GM19239 (cell line): ENCODE data around the gene CACUL1.
"Not testable (repeated sequence)": the region's sequence is repeated elsewhere in the genome, so short reads cannot be mapped to it uniquely, and the experiment has no call there.

Source experiments
- DNase-seq: peaks from one replicate; pipeline ENCODE4 v3.0.0; 2011; ENCODE audit warnings: low spot score; ENCODE audit not compliant: insufficient read length
- FAIRE-seq: peaks from 2 replicates; lab custom pipeline; 2011; peaks lifted over from hg19 to GRCh38; lab: Jason Lieb, UNC

CACUL1 gene

GRCh38 chr10:118698421-118698820 is 56.3 kb downstream of the CACUL1 start:
- FAIRE-seq, result no peak
- peak; percentile 15 for DNase-seq

DNA sequence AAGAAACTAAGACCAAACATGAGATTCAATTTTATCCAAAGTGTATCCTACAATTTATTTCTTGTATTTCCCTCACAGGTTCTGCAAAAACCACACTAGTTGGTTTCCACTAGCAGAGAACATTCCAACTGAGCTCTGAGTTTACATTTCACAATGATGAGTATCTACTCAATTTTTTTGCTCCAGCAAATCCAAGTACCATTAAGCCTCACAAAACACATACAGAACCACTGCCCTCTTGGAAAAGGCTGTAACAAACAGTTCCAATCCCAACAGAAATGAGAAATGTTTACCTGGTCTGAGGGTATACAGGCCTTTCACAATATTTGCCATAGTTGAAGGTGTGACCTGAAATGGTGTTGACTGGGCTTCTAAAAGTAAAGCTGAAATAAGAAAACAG is 59.9 kb downstream of the CACUL1 start:
- no peak for FAIRE-seq

GRCh38 chr10:118692872-118693271 is 61.9 kb downstream of the CACUL1 start:
- peak; percentile 53 for FAIRE-seq
- DNase-seq, result no peak

More for the DNA sequence above, 59.9 kb downstream of the CACUL1 start:
- DNase-seq, result no peak

- DNase-seq (no peak), FAIRE-seq (no peak)
These were observed 65.5 kb downstream of the CACUL1 start for GRCh38 chr10:118689070-118689858.

DNA sequence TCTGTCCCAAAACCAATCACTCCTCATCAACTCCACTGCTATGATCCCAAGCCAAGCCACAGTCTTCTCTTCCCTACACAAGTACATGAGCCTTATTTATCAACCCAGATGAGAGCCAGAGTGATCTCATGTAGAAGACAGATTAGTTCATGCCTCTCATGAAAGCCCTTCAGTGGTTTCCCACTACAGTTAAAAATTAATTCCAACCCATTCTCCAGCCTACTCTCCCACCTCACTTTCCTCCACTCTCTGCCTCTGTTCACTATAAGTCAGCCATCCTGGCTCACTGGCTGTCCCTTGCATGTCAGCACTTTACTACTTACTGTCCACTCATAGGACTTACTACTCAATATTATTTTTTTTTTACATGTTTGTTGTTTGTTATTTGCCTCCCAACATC is 67.3 kb downstream of the CACUL1 start:
- FAIRE-seq (peak; percentile 66), DNase-seq (no peak)

DNA sequence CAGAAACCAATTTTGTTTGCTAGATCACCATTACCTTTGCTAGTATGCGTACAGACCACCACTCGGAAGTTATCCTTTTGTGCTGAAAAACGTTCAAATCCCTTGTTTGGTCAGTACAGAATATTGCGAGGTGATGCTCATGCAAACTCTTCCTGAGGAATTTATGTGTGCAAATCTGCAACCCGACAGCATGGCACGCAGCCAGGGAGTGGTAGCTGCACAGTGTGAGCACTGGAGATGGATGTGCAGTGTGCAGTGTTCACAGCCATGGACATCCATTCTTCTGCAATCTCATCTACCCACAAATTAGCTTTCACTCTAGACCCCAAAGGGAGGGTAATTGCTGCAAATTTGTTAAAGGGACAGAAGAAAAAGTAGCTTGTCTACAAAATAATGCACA is 72.2 kb downstream of the CACUL1 start:
- no peak for FAIRE-seq
- DNase-seq, result no peak

DNA sequence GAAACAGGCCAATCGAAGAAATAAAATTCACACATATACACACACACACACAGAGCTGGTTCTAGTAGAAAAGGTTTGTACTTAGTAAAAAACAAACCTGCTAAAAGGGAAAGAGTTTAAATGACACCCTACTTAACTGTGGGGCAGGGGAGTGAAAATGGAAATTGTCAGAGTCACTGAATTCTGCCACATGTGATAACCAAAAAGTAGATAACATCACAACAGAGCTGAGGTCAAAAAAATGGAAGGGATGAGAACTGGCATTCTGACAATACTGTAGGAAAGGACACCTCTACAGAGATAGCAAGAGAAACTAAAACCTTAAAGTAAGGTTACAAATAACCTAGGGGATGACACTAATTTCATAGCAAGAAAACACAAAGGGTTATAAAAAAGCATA is 74.6 kb downstream of the CACUL1 start:
- DNase-seq (no peak), FAIRE-seq (no peak)

DNA sequence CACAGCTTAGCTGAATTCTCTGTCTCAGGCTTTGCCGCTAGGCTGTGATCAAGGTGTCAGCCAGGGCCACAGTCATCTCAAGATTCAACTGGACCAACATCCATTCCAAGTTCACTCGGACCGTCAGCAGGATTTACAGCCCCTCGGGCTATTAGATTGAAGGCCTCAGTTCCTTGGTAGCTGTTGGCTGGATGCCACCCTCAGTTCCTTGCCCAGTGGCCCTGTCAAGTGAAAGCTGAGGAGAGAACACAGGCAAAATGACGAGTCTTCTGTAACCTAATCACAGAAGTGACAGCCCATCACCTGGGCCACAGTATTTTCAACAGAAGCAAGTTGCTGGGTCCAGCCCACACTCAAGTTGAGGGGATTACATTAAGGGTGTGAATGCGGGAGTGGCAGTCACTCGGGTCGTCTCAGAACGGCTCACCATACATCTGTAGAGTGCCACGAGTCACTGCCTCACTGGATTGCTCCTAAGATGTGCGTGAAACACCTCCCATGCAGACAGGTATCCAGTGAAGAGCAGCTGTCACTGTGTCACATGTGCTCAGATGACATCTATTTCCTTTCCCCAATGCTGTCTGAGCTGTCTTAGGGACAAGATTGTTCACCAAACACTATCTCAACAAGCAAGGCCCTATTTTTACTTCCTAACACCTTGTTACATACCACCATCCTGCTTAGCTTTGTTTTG is 80.4 kb downstream of the CACUL1 start:
- DNase-seq, result no peak
- no peak for FAIRE-seq

DNA sequence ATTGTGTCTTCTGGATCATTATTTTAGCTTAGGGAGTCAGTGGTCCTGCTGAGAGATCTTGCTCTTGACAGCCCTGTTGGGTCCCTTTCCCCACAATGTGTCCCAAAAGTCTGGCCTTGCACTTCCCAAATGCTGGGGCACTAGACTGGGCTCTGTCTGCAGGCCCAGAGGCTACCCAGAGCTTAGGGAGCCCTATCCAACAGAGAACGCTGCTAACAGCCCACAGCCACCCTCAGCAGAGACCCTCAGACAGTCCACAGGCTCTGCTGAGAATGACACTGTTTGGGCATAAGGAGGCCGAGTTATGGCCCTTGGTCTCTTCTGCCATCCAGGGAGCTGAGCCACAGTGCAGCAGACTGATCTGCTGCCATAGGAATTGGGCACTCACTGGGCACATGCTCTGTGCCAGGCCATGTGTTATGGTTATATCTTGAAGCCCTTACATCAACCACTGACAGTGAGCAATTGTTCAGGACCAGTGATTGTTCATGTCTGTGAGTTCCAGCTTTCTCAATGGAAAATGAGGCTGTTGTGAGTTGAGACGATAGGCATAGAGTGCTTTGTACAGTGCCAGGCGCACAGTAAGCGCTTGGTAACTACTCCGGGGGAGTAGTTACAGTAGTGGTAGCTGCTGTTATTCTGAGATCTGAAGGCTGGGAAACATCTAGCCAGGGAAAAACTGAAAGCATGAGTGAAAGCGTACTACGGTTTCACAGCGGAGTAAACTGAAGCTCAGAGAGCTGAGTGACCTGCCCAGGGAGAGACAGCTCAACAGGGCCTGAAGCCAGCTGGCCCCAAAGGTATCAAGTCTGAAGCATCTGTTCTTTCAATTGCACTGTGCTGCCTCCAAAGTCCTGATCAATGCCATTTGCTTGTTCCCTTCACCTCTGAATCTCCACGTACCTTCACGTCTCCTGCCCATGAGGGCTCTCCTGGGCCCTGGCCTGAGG is 81.7 kb downstream of the CACUL1 start:
- DNase-seq (no peak), FAIRE-seq (no peak)

DNA sequence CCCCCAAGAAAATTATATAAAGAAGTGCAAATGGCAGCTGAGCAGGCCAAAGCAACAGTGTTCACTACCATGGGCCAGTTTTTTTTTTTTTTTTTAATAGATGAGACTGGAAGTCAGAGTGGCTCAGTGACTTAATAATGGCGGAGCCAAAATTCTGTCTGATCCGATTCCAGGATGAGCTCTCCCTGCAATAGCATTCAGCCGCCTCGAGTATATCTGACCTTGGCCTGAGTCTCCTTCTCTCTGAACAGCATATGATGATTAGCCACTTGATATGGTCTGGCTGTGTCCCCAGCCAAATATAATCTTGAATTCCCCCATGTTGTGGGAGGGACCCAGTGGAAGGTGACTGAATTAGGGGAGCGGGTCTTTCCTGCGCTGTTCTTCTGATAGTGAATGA is 82.6 kb downstream of the CACUL1 start:
- FAIRE-seq (no peak), DNase-seq (no peak)

DNA sequence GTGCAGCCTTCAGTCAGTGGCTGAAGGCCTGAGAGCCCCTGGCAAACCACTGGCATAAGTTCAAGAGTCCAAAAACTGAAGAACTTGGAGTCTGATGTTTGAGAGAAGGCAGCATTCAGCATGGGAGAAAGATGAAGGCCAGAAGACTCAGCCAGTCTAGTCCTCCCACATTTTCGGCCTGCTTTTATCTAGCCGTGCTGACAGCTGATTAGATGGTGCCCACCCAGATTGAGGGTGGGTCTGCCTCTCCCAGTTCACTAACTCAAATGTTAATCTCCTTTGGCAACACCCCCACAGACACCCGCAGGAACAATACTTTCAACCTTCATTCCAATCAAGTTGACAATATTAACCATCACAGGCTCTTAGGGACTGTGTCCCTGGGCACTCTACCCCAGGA is 83.5 kb downstream of the CACUL1 start:
- not testable (repeated sequence) for FAIRE-seq, DNase-seq

- FAIRE-seq, result no peak
- DNase-seq, result no peak
These were observed 84.2 kb downstream of the CACUL1 start for GRCh38 chr10:118670472-118671124.

- DNase-seq (no peak), FAIRE-seq (no peak)
These were observed 84.9 kb downstream of the CACUL1 start for GRCh38 chr10:118669835-118670234.

- DNase-seq, result peak; percentile 25
- FAIRE-seq, result peak; percentile 53
These were observed 85.6 kb downstream of the CACUL1 start for GRCh38 chr10:118669020-118669791.

GRCh38 chr10:118668228-118668952 is 86.4 kb downstream of the CACUL1 start:
- DNase-seq (no peak), FAIRE-seq (no peak)

DNA sequence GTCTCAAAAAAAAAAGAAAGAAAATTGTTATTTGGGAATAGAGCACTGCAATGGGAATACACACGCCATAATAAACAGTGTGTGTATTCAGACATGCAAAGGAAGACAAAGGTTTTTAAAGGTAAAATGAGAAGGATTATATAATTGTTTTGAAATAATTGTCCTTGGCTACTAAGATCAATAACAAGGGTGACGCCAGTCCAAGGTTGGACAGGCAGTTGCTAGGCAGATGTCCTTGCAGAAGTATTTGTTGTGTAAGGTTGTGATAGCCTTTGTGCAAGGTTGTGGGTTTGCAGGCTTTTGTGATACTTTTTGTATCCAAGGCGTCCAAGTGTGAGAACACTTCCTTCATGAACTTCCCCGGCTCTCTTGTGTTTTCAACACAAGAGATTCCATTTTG is 87.0 kb downstream of the CACUL1 start:
- FAIRE-seq (no peak), DNase-seq (no peak)

GRCh38 chr10:118666350-118666749 is 88.4 kb downstream of the CACUL1 start:
- FAIRE-seq (no peak), DNase-seq (no peak)

- FAIRE-seq, result no peak
- no peak for DNase-seq
These were observed 90.4 kb downstream of the CACUL1 start for GRCh38 chr10:118664321-118664720.

GRCh38 chr10:118663176-118663575 is 91.6 kb downstream of the CACUL1 start:
- FAIRE-seq, result no peak

More at GRCh38 chr10:118663176-118663575, 91.6 kb downstream of the CACUL1 start:
- no peak for DNase-seq
